Measurements from ENCODE around the gene FOXL2NB. TPM values are rescaled to one million over a fixed set of nuclear protein-coding genes. Genes with fewer than 3 reads are reported as not detected.

FOXL2NB gene
- polyA plus RNA-seq, 1 donor from 2014 or later = not detected

GRCh38 chr3:138964264-138964663, 17.2 kb downstream of the FOXL2NB start:
- Histone ChIP-seq H3K27ac (ENCODE audit: low read length) (no peak overlapping the region), H3F3A (ENCODE audit: insufficient read depth, low read length, poor library complexity, severe bottlenecking) (no peaks in the 10 kb centered on the region), H4K20me1 (ENCODE audit: insufficient read depth) (no peaks in the 10 kb centered on the region), H3K27me3 (ENCODE audit: insufficient read depth, low read depth, low read length) (peaks cover 8% of the 10 kb centered on the region), H3K79me2 (replicated peaks; ENCODE audit: insufficient read depth, low read length) (no peaks in the 10 kb centered on the region), H3K9me3 (ENCODE audit: low read length) (no peaks in the 10 kb centered on the region), H3K4me3 (ENCODE audit: low read length) (no peak overlapping the region), H3K9ac (ENCODE audit: low read length) (no peak overlapping the region), H3K4me2 (ENCODE audit: low read length) (no peak overlapping the region), H3K9me2 (ENCODE audit: insufficient read depth, low read length) (no peaks in the 10 kb centered on the region), H3K36me3 (ENCODE audit: insufficient read depth, low read length) (no peaks in the 10 kb centered on the region), H2AFZ (ENCODE audit: low read depth, low read length) (no peak overlapping the region)
- no peak for TF ChIP-seq EP300 (conservative IDR thresholded peaks at IDR 0.05; ENCODE audit: poor library complexity, severe bottlenecking)

DNA sequence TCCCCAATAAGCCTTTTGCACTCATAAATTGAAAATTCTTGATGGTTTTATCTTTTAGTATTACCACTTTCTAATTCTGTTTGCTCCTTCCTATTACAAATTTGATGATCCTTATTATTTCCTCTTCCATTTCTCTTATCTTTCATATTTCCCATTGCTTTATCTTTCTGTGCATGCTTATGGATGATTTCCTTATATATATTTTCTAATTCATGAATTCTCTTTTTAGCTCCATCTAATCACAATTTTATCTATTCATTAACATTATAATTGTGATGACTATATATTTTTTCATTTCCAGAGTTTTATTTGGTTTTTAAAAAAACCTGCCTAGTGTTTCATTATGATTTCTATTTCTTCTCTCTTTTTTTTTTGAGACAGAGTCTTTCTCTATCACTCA, 17.9 kb downstream of the FOXL2NB start:
- Histone ChIP-seq H3K79me2 (replicated peaks; ENCODE audit: insufficient read depth, low read length) (no peaks in the 10 kb centered on the region), H3F3A (ENCODE audit: insufficient read depth, low read length, poor library complexity, severe bottlenecking) (no peaks in the 10 kb centered on the region), H3K9me3 (ENCODE audit: low read length) (no peaks in the 10 kb centered on the region), H3K27ac (ENCODE audit: low read length) (no peak overlapping the region), H3K9me2 (ENCODE audit: insufficient read depth, low read length) (no peaks in the 10 kb centered on the region), H3K4me2 (ENCODE audit: low read length) (no peak overlapping the region), H4K20me1 (ENCODE audit: insufficient read depth) (no peaks in the 10 kb centered on the region), H3K27me3 (ENCODE audit: insufficient read depth, low read depth, low read length) (peaks cover 8% of the 10 kb centered on the region), H3K9ac (ENCODE audit: low read length) (no peak overlapping the region), H3K4me3 (ENCODE audit: low read length) (no peak overlapping the region), H2AFZ (ENCODE audit: low read depth, low read length) (no peak overlapping the region), H3K36me3 (ENCODE audit: insufficient read depth, low read length) (no peaks in the 10 kb centered on the region)
- TF ChIP-seq TAF1 (IDR thresholded peaks at IDR 0.05; ENCODE audit: low read depth) (no peak), RAD21 (conservative IDR thresholded peaks at IDR 0.05) (no peak)

DNA sequence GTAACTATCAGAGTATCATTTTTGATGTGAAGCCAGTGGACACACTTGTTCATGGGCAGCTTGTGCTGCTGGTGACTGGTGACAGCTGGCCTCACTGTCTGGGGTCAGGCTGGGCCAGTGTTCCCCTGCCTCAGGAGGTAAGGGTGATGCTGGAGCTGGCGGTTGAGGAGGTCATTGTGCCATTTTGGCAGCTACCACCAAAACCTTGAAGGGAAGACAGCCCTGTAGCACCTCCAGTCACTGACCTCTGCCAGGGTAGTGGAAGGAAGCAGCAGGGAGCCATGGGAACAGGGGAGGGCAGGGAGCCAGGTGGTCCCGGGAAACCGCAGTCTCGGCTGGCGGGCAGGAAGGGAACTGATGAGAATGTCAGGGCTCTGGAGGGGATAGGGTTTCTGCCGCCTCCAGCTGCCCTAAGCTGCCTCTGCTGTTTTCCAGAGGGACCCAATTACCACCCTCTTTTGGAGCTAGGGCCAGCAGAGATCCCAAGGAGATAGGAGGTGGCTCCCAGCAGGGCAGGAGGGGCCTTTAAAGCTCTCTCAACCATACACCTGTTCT, 24.8 kb downstream of the FOXL2NB start:
- H3K27ac ChIP-seq (ENCODE audit: low read length) = no peak overlapping the region
- H3K36me3 ChIP-seq (ENCODE audit: insufficient read depth, low read length) = no peaks in the 10 kb centered on the region
- no peak overlapping the region for H3K4me2 ChIP-seq (ENCODE audit: low read length)
- H3K4me3 ChIP-seq (ENCODE audit: low read length) = no peak overlapping the region
- no peaks in the 10 kb centered on the region for H3F3A ChIP-seq (ENCODE audit: insufficient read depth, low read length, poor library complexity, severe bottlenecking)
- no peaks in the 10 kb centered on the region for H3K79me2 ChIP-seq (replicated peaks; ENCODE audit: insufficient read depth, low read length)
- H3K9me3 ChIP-seq (ENCODE audit: low read length) = no peaks in the 10 kb centered on the region
- no peaks in the 10 kb centered on the region for H3K9me2 ChIP-seq (ENCODE audit: insufficient read depth, low read length)
- no peaks in the 10 kb centered on the region for H4K20me1 ChIP-seq (ENCODE audit: insufficient read depth)
- H3K27me3 ChIP-seq (ENCODE audit: insufficient read depth, low read depth, low read length) = no peaks in the 10 kb centered on the region
- TF ChIP-seq TAF1 (IDR thresholded peaks at IDR 0.05; ENCODE audit: low read depth) (no peak), SMC3 (conservative IDR thresholded peaks at IDR 0.05; ENCODE audit: poor library complexity) (no peak), EP300 (conservative IDR thresholded peaks at IDR 0.05; ENCODE audit: poor library complexity, severe bottlenecking) (no peak), EZH2 (IDR thresholded peaks at IDR 0.05; ENCODE audit: borderline replicate concordance, insufficient read depth, low read length, poor library complexity, severe bottlenecking) (no peak), RAD21 (conservative IDR thresholded peaks at IDR 0.05) (no peak), CTCF (IDR thresholded peaks at IDR 0.05; ENCODE audit: poor library complexity, severe bottlenecking) (no peak), MXI1 (conservative IDR thresholded peaks at IDR 0.05; ENCODE audit: poor library complexity, severe bottlenecking) (no peak), POLR2AphosphoS5 (IDR thresholded peaks at IDR 0.05) (no peak)
- TF ChIP-seq, protein P1, sequence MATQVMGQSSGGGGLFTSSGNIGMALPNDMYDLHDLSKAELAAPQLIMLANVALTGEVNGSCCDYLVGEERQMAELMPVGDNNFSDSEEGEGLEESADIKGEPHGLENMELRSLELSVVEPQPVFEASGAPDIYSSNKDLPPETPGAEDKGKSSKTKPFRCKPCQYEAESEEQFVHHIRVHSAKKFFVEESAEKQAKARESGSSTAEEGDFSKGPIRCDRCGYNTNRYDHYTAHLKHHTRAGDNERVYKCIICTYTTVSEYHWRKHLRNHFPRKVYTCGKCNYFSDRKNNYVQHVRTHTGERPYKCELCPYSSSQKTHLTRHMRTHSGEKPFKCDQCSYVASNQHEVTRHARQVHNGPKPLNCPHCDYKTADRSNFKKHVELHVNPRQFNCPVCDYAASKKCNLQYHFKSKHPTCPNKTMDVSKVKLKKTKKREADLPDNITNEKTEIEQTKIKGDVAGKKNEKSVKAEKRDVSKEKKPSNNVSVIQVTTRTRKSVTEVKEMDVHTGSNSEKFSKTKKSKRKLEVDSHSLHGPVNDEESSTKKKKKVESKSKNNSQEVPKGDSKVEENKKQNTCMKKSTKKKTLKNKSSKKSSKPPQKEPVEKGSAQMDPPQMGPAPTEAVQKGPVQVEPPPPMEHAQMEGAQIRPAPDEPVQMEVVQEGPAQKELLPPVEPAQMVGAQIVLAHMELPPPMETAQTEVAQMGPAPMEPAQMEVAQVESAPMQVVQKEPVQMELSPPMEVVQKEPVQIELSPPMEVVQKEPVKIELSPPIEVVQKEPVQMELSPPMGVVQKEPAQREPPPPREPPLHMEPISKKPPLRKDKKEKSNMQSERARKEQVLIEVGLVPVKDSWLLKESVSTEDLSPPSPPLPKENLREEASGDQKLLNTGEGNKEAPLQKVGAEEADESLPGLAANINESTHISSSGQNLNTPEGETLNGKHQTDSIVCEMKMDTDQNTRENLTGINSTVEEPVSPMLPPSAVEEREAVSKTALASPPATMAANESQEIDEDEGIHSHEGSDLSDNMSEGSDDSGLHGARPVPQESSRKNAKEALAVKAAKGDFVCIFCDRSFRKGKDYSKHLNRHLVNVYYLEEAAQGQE (IDR thresholded peaks at IDR 0.05; ENCODE audit: borderline replicate concordance) = no peak
- no peak overlapping the region for H3K9ac ChIP-seq (ENCODE audit: low read length)
- H2AFZ ChIP-seq (ENCODE audit: low read depth, low read length) = no peak overlapping the region

All from neural cell (in vitro differentiated cells).